NCI-H187 (cell line): Measurements from ENCODE around the gene FBXO42.

Source experiments
- DNase-seq, 2 experiments: peaks; one replicate each; lab custom pipeline; 2025; lab: John Stamatoyannopoulos, UW

Gene FBXO42

GRCh38 chr1:16205334-16205671, 147.0 kb downstream of the FBXO42 start:
- DNase-seq, result no peak

GRCh38 chr1:16204634-16205333, 147.5 kb downstream of the FBXO42 start:
- no peak for DNase-seq

DNA sequence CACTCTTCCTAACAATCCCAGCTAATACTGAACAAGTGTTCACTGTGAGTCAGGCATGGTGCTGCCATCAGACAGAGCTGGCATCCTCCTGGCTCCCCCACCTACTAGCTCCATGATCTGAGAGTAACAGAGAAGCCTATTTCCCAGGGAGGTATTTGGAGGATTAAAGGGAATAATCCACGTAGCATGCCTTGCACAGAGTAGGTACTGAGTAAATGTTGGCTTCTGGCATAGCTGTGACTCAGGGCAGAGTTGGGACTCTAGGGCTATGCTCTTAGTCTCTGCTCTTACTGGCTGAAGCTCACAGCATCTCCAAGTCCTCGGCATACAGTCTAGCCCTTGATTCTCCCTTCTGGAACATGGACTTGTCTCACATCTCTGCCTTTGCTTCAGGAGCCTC, 148.1 kb downstream of the FBXO42 start:
- no peak for DNase-seq

GRCh38 chr1:16203550-16203949, 148.7 kb downstream of the FBXO42 start:
- no peak for DNase-seq

DNA sequence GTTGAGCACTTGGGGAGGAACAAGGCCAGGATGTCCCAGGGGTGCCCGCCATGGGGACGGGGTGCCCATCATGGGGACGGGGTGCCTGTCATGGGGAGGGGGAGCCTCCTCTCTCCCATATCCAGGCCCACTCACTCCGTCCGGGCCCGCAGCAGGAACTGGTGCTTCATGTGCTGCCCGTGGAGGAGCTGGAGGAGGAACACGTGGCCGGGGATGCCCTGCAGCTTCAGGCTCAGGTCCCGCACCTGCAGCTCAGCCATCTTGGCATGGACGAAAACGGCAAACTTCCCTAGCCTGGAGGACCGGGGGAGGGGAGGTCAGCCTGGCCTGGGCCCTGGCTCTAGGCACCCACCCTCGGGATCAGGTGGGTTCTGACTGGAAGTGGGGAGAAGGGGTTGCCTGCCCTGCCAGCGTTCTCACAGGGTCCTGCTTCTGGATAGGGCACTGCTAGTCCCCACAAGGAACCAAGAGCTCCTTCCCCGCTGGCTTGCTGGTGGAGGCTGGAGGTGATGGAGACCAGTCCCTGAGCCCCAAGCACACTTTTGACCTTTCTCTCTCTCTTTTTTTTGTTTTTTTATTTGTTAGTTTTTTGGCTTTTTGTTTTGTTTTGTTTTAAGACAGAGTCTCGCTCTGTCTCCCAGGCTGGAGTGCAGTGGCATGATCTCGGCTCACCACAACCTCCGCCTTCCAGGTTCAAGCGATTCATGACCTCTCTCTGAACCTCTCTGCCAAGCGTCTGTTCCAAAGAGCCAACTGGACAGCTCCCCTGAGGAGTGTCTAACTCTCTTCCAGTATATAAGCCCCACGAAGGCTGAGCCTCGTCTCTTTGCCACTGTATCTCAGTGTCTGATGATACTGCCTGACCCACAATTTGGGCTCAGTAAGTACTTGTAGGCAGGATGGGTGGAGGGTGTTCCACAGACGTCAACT, 149.7 kb downstream of the FBXO42 start:
- no peak for DNase-seq

DNA sequence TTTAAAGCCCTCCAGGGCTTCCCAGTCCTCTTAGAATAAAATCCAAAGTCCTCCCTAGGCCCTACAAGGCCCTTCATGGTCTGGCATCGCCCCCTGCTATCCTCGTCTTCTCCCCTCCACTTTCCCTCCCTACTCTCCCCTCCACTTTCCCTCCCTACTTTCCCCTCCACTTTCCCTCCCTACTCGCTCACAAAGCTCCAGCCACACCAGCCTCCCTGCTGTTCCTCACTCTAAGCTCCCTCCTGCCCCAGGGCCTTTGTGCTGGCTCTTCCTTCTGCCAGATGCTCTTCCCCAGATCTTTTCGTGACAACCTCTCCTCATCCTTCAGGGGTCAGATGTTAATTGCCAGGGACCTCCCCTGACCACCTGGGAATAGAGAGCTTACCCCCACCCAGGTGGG, 152.6 kb downstream of the FBXO42 start:
- no peak for DNase-seq

DNA sequence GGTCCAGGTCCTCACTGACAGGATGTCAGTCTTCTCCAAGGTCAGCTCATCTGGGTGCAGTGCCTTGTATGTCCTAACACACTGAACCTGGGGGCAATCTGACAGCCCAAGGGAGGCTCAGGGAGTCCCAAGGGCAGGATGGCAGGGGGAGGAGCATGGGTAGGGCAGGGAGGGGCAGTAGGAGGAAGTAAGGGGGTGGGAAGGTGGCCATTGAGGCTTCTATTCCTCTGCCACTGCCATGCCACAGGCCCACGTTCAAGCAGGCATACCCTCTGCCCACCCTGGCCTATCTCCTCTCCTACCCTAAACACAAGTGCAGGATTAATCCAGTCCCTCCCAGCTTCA, 153.2 kb downstream of the FBXO42 start:
- DNase-seq, result no peak

DNA sequence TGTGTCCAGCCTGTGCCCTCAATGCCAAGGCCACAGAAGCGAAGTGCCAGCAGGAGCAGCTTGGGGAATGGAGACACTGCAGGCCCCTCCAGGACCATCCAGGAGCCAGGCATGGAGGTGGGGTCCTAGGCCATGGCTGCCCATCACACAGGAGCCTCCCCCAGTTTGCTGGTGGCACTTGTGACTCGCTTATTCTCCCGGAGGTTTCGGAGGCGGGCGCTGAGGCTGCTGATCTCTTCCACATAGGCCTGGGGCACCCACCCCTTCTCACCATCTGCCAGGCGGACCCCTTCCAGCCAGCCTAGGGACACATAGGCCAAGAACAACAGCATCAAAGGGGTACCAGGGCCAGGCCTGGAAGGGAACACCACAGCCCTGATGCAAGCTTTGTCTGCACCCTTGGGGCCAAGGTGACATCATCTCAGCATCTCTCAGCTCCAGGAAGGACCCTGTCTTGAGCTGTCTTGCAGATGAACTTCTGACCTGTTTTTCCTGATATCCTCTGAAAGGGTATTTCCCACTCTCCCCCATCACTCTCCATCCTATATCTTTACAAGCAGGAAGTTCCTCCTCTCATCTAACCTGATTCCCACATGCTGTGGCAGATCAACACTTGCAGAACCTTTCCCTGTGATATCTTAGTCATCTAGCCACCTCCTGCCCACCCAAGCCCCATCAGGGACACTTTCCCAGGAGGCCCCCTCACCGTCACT, 153.7 kb downstream of the FBXO42 start:
- DNase-seq, result no peak

GRCh38 chr1:16196874-16197273, 155.4 kb downstream of the FBXO42 start:
- no peak for DNase-seq
